ENCODE measurements around the gene SAP30. TPM values are rescaled to one million over a fixed set of nuclear protein-coding genes. Genes with fewer than 3 reads are reported as not detected.

Gene SAP30
- total and polyA plus RNA-seq, 9 of the 15 experiments (the other 6 are each of a cell fraction or from before 2014, with no cell fraction given): 5.9 to 51.1 (median 32.6) TPM

DNA sequence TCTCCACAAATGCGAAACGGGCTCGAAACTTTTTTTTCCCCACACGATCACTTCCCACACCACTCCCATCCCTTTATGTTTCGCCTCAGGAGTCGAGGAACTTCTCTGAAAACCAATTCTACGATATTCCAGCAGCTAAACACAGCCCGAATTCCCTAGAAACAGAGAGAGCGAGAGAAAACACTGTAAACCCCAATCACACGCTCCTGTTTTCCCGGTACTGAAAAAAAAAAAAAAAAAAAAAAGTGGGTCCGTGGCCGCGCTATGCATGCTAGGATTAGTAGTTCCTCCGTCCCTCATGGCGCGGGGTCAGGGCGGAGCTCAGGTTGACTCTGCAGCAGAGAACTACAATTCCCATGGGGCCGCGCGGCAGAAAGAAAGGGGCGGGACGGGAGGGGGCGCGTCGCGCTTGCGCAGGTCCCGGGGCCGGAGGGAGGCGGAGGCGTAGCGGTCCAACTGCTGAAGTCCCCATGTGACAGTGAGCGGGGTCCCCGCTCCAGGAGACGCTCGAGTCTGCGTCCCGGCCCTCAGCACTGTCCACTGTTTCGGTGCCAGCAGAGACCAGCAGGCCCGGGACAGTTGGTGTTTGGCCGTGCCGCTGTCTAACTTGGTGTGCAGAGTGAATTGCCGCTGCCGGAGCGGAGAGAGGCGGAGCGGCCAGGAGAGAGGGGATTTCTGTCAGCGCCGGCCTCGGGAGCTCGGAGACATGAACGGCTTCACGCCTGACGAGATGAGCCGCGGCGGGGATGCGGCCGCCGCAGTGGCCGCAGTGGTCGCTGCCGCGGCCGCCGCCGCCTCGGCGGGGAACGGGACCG, at the start of gene SAP30 (continued):
- TF ChIP-seq, protein P1, sequence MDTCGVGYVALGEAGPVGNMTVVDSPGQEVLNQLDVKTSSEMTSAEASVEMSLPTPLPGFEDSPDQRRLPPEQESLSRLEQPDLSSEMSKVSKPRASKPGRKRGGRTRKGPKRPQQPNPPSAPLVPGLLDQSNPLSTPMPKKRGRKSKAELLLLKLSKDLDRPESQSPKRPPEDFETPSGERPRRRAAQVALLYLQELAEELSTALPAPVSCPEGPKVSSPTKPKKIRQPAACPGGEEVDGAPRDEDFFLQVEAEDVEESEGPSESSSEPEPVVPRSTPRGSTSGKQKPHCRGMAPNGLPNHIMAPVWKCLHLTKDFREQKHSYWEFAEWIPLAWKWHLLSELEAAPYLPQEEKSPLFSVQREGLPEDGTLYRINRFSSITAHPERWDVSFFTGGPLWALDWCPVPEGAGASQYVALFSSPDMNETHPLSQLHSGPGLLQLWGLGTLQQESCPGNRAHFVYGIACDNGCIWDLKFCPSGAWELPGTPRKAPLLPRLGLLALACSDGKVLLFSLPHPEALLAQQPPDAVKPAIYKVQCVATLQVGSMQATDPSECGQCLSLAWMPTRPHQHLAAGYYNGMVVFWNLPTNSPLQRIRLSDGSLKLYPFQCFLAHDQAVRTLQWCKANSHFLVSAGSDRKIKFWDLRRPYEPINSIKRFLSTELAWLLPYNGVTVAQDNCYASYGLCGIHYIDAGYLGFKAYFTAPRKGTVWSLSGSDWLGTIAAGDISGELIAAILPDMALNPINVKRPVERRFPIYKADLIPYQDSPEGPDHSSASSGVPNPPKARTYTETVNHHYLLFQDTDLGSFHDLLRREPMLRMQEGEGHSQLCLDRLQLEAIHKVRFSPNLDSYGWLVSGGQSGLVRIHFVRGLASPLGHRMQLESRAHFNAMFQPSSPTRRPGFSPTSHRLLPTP (IDR thresholded peaks at IDR 0.05; ENCODE audit: borderline replicate concordance, extremely low read depth, insufficient read length): no peak
- TF ChIP-seq XRCC4 (IDR thresholded peaks at IDR 0.05; ENCODE audit: extremely low read depth, insufficient read depth, insufficient read length) (no peak), ZNF444 (CRISPR knock-in tag; IDR thresholded peaks at IDR 0.05) (no peak), HDAC6 (IDR thresholded peaks at IDR 0.05; ENCODE audit: low read depth, low read length) (no peak), ESRRA (IDR thresholded peaks at IDR 0.05; ENCODE audit: borderline replicate concordance, low read depth) (no peak), NR4A1 (CRISPR knock-in tag; IDR thresholded peaks at IDR 0.05) (no peak), NR4A1 (tag; IDR thresholded peaks at IDR 0.05) (no peak), HDAC1 (IDR thresholded peaks at IDR 0.05) (peak in 1 of 2 experiments; percentile 96; a peak in 2 of 4 replicates), TEAD2 (tag; IDR thresholded peaks at IDR 0.05) (no peak), ZNF384 (IDR thresholded peaks at IDR 0.05; ENCODE audit: low read depth, low read length) (peak; percentile 100), CBFB (CRISPR knock-in tag; IDR thresholded peaks at IDR 0.05) (no peak), MTA2 (IDR thresholded peaks at IDR 0.05; ENCODE audit: low read depth) (no peak), FOXA3 (CRISPR knock-in tag; conservative IDR thresholded peaks at IDR 0.05 in 1 of 2, IDR thresholded peaks at IDR 0.05 in 1 of 2) (no peak), L3MBTL2 (IDR thresholded peaks at IDR 0.05) (peak; percentile 63), KLF16 (IDR thresholded peaks at IDR 0.05) (no peak), JUND (IDR thresholded peaks at IDR 0.05; ENCODE audit: borderline replicate concordance, low read depth, low read length) (no peak; the same call in 1 of the 2 replicates), JUND (tag; IDR thresholded peaks at IDR 0.05; ENCODE audit: borderline replicate concordance, low read depth, low read length) (no peak; the same call in 2 of the 3 replicates), ZNF77 (CRISPR knock-in tag; IDR thresholded peaks at IDR 0.05) (no peak)
- TF ChIP-seq, protein P2, sequence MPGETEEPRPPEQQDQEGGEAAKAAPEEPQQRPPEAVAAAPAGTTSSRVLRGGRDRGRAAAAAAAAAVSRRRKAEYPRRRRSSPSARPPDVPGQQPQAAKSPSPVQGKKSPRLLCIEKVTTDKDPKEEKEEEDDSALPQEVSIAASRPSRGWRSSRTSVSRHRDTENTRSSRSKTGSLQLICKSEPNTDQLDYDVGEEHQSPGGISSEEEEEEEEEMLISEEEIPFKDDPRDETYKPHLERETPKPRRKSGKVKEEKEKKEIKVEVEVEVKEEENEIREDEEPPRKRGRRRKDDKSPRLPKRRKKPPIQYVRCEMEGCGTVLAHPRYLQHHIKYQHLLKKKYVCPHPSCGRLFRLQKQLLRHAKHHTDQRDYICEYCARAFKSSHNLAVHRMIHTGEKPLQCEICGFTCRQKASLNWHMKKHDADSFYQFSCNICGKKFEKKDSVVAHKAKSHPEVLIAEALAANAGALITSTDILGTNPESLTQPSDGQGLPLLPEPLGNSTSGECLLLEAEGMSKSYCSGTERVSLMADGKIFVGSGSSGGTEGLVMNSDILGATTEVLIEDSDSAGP (CRISPR knock-in tag; IDR thresholded peaks at IDR 0.05): no peak
- TF ChIP-seq, protein P3, sequence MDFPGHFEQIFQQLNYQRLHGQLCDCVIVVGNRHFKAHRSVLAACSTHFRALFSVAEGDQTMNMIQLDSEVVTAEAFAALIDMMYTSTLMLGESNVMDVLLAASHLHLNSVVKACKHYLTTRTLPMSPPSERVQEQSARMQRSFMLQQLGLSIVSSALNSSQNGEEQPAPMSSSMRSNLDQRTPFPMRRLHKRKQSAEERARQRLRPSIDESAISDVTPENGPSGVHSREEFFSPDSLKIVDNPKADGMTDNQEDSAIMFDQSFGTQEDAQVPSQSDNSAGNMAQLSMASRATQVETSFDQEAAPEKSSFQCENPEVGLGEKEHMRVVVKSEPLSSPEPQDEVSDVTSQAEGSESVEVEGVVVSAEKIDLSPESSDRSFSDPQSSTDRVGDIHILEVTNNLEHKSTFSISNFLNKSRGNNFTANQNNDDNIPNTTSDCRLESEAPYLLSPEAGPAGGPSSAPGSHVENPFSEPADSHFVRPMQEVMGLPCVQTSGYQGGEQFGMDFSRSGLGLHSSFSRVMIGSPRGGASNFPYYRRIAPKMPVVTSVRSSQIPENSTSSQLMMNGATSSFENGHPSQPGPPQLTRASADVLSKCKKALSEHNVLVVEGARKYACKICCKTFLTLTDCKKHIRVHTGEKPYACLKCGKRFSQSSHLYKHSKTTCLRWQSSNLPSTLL (IDR thresholded peaks at IDR 0.05): no peak
- TF ChIP-seq, protein P4, sequence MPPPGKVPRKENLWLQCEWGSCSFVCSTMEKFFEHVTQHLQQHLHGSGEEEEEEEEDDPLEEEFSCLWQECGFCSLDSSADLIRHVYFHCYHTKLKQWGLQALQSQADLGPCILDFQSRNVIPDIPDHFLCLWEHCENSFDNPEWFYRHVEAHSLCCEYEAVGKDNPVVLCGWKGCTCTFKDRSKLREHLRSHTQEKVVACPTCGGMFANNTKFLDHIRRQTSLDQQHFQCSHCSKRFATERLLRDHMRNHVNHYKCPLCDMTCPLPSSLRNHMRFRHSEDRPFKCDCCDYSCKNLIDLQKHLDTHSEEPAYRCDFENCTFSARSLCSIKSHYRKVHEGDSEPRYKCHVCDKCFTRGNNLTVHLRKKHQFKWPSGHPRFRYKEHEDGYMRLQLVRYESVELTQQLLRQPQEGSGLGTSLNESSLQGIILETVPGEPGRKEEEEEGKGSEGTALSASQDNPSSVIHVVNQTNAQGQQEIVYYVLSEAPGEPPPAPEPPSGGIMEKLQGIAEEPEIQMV (tag; conservative IDR thresholded peaks at IDR 0.05; ENCODE audit: low read depth): no peak
